ENCODE data around the gene TFR2.

DNA sequence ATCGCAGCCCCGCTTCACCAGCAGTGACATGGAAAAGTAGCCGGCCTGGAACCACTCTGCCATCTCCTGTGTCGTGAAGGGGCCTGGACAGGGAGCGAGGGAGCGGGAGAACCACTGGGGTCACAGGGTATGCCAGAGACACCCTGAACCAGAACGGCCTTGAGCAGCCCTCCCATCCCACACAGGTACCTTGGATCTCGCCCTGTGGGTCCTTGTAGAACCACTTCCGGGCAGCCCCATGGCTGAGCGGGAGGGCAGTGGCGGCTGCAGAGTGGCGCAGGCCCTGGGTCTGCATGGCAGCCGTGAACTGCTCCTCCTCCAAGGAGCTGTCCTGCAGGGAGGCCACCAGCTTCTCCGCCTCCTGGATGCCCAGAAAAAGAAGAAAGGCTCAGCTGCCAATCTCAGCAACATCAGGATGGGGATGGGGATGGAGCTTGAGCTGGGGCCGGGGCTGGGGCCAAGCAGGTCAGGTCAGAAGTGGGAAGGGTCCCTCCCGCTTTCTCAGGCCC is 43.2 kb upstream of the TFR2 start:
- TF ChIP-seq, protein P1, sequence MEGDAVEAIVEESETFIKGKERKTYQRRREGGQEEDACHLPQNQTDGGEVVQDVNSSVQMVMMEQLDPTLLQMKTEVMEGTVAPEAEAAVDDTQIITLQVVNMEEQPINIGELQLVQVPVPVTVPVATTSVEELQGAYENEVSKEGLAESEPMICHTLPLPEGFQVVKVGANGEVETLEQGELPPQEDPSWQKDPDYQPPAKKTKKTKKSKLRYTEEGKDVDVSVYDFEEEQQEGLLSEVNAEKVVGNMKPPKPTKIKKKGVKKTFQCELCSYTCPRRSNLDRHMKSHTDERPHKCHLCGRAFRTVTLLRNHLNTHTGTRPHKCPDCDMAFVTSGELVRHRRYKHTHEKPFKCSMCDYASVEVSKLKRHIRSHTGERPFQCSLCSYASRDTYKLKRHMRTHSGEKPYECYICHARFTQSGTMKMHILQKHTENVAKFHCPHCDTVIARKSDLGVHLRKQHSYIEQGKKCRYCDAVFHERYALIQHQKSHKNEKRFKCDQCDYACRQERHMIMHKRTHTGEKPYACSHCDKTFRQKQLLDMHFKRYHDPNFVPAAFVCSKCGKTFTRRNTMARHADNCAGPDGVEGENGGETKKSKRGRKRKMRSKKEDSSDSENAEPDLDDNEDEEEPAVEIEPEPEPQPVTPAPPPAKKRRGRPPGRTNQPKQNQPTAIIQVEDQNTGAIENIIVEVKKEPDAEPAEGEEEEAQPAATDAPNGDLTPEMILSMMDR (IDR thresholded peaks at IDR 0.05): no peak
- TF ChIP-seq POLR2A (IDR thresholded peaks at IDR 0.05): no peak
